A549 (cell line): ENCODE data around the gene IRAK3. TPM values are rescaled to one million over a fixed set of nuclear protein-coding genes. Genes with fewer than 3 reads are reported as not detected.

Experiments used
- ATAC-seq, 2 experiments: fragments of 200-7000 bp in 1 of 2; fragments of >200 bp in 1 of 2; cut with Nextera tagmentation in 1 of 2; cut with Tn5 transposase in 1 of 2; 3 replicates each; pipeline versions ENCODE4 v1.8.0 to v1.9.1; 2018 to 2020; ENCODE audit warnings: mild to moderate bottlenecking in 1 of 2, moderate library complexity in 1 of 2
- CTCF ChIA-PET: fragments of 300-600 bp; sonication (Branson Sonifier 250); formaldehyde crosslinking; extraction: SDS; loops from one replicate; lab custom pipeline; 2021; ENCODE audit warnings: antibody characterized with exemption, inconsistent platforms; lab: Yijun Ruan, JAX
- POLR2A ChIA-PET: fragments of 350-600 bp; formaldehyde crosslinking; extraction: SDS; loops from one replicate; lab custom pipeline; 2021; ENCODE audit warnings: antibody characterized with exemption, inconsistent platforms; lab: Yijun Ruan, JAX
- DNase-seq, 2 experiments: peaks; one replicate each; pipeline versions ENCODE4 v3.0.0 to v3.0.0-alpha.2; 2011 to 2016; ENCODE audit warnings: low read depth in 1 of 2, low spot score in 1 of 2
- FAIRE-seq: peaks from 2 replicates; lab custom pipeline; 2011; peaks lifted over from hg19 to GRCh38; lab: Jason Lieb, UNC
- H3K27ac ChIP-seq, 2 experiments: fragments of >200 bp; sonication (Bioruptor Twin); formaldehyde crosslinking; 3 replicates each; pipeline ENCODE4 v1.5.1; 2016 to 2017
- H3K4me1 ChIP-seq: fragments of >200 bp; sonication (Bioruptor Twin); formaldehyde crosslinking; 3 replicates; pipeline ENCODE4 v1.6.1; 2016
- H3K4me2 ChIP-seq: fragments of >200 bp; sonication (Bioruptor Twin); formaldehyde crosslinking; 3 replicates; pipeline ENCODE4 v1.6.1; 2016
- H3K4me3 ChIP-seq: fragments of >200 bp; sonication (Bioruptor Twin); formaldehyde crosslinking; 3 replicates; pipeline ENCODE4 v1.5.1; 2016
- H3K9me3 ChIP-seq: fragments of >200 bp; sonication (Bioruptor Twin); formaldehyde crosslinking; 3 replicates; pipeline ENCODE4 v1.6.1; 2016
- CBX8 ChIP-seq: fragments of 200-600 bp; sonication (generic); IDR thresholded peaks from 2 replicates; pipeline ENCODE4 v1.6.1; 2016
- CEBPB ChIP-seq, 2 experiments: fragments of >200 bp in 1 of 2; sonication (Bioruptor Twin) in 1 of 2; formaldehyde crosslinking in 1 of 2; IDR thresholded peaks; 2 replicates each; pipeline ENCODE4 v1.6.1; 2012 to 2016
- CTCF ChIP-seq: fragments of >200 bp; sonication (Bioruptor Twin); formaldehyde crosslinking; IDR thresholded peaks from 3 replicates; pipeline ENCODE4 v1.5.1; 2016
- EHMT2 ChIP-seq: fragments of 200-600 bp; sonication (generic); IDR thresholded peaks from 2 replicates; pipeline ENCODE4 v1.6.1; 2016; ENCODE audit warnings: antibody characterized with exemption, low read depth, mild to moderate bottlenecking, moderate library complexity
- FOSB ChIP-seq: fragments of 250-450 bp; sonication (Bioruptor Pico); IDR thresholded peaks from 2 replicates; pipeline ENCODE4 v1.5.0; 2020; ENCODE audit warnings: mild to moderate bottlenecking, moderate library complexity
- FOSL2 ChIP-seq, 2 experiments: fragments of 450-650 bp in 1 of 2; fragments of >200 bp in 1 of 2; sonication (Bioruptor Twin) in 1 of 2; formaldehyde crosslinking; IDR thresholded peaks; 2 replicates each; pipeline versions ENCODE4 v1.5.0 to v1.6.1; 2016 to 2020; ENCODE audit warnings: mild to moderate bottlenecking in 1 of 2, moderate library complexity in 1 of 2
- HDAC2 ChIP-seq: fragments of 200-600 bp; sonication (generic); IDR thresholded peaks from 2 replicates; pipeline ENCODE4 v1.6.1; 2016
- HES2 ChIP-seq: fragments of >200 bp; sonication (Bioruptor Twin); formaldehyde crosslinking; IDR thresholded peaks from 2 replicates; pipeline ENCODE4 v1.6.1; 2016
- HOXA7 ChIP-seq: fragments of 250-450 bp; sonication (Bioruptor Pico); IDR thresholded peaks from 2 replicates; pipeline ENCODE4 v1.5.0; 2020; ENCODE audit warnings: mild to moderate bottlenecking, moderate library complexity
- JUNB ChIP-seq: fragments of >200 bp; sonication (Bioruptor Twin); formaldehyde crosslinking; IDR thresholded peaks from 2 replicates; pipeline ENCODE4 v1.6.1; 2016
- MAFK ChIP-seq: fragments of 450-650 bp; IDR thresholded peaks from 2 replicates; pipeline ENCODE4 v1.6.1; 2014; ENCODE audit not compliant: partially characterized antibody
- NPAS2 ChIP-seq: fragments of 250-450 bp; sonication (Bioruptor Pico); IDR thresholded peaks from 2 replicates; pipeline ENCODE4 v1.8.0; 2022; ENCODE audit warnings: mild to moderate bottlenecking, moderate library complexity, borderline replicate concordance
- PHF8 ChIP-seq: fragments of 200-600 bp; sonication (generic); IDR thresholded peaks from 2 replicates; pipeline ENCODE4 v1.6.1; 2016; ENCODE audit warnings: low read depth, mild to moderate bottlenecking, antibody characterized with exemption, moderate library complexity, borderline replicate concordance
- POLR2A ChIP-seq: IDR thresholded peaks from 2 replicates; pipeline ENCODE4 v1.6.1; 2012; ENCODE audit warnings: mild to moderate bottlenecking, low read length
- RARB ChIP-seq: fragments of 250-450 bp; sonication (Bioruptor Pico); IDR thresholded peaks from 2 replicates; pipeline ENCODE4 v1.8.0; 2021; ENCODE audit warnings: mild to moderate bottlenecking, moderate library complexity
- RCOR1 ChIP-seq: fragments of 150-350 bp; IDR thresholded peaks from 2 replicates; pipeline ENCODE4 v1.6.1; 2014; ENCODE audit warnings: antibody characterized with exemption, low read length, low read depth
- RFX5 ChIP-seq: fragments of 450-650 bp; IDR thresholded peaks from 2 replicates; pipeline ENCODE4 v1.7.1; 2014; ENCODE audit warnings: antibody characterized with exemption, mild to moderate bottlenecking, moderate library complexity
- TFCP2L1 ChIP-seq: fragments of 250-450 bp; sonication (Bioruptor Pico); IDR thresholded peaks from 2 replicates; pipeline ENCODE4 v1.5.0; 2021; ENCODE audit warnings: mild to moderate bottlenecking
- USF2 ChIP-seq: fragments of 450-650 bp; IDR thresholded peaks from 2 replicates; pipeline ENCODE4 v1.6.1; 2014; ENCODE audit warnings: antibody characterized with exemption
- ZC3H11A ChIP-seq: fragments of 450-650 bp; IDR thresholded peaks from 2 replicates; pipeline ENCODE4 v1.6.1; 2014; ENCODE audit warnings: antibody characterized with exemption, mild to moderate bottlenecking
- ZFP36 ChIP-seq: fragments of 450-650 bp; IDR thresholded peaks from 2 replicates; pipeline ENCODE4 v1.6.1; 2014; ENCODE audit warnings: borderline replicate concordance; ENCODE audit not compliant: partially characterized antibody
- ZSCAN20 ChIP-seq: fragments of 250-450 bp; sonication (Bioruptor Pico); IDR thresholded peaks from 2 replicates; pipeline ENCODE4 v1.8.0; 2022; ENCODE audit warnings: mild to moderate bottlenecking, moderate library complexity
- WGBS: methylation state at CpG from one replicate; pipeline ENCODE4 v1.1.6; 2017; ENCODE audit errors: missing lambda C conversion rate; 5-methylcytosine and 5-hydroxymethylcytosine counted together
- polyA plus RNA-seq, 4 experiments: library from polyadenylated mRNA; depleted of rRNA in 3 of 4; stranded (reverse); fragments of >200 nt; fragmentation: RNase III in 1 of 4; extraction: RNeasy Plus Mini Kit Qiagen cat#74134 plus additional on column Dnase treatment in 1 of 4; gene quantifications; 2 replicates in 3 of 4; 3 replicates in 1 of 4; pipeline ENCODE4 v1.2.3, GENCODE V29; 2011 to 2017
- TF ChIP-seq, protein P1 (sequence below): fragments of >200 bp; sonication (Bioruptor Twin); formaldehyde crosslinking; IDR thresholded peaks from 3 replicates; pipeline ENCODE4 v1.6.1; 2016

The IRAK3 gene
- polyA plus RNA-seq, 2 of the 4 experiments (the other 2 are of a cell fraction), result 0.06 to 0.25 TPM

GRCh38 chr12:66241061-66242043 lies 52.3 kb downstream of the IRAK3 start:
- no peaks in the 10 kb centered on the region for H3K4me1 ChIP-seq
- DNase-seq, result peak in 1 of 2 experiments; percentile 27
- H3K9me3 ChIP-seq, result no peaks in the 10 kb centered on the region
- no peak overlapping the region for H3K4me3 ChIP-seq
- TF ChIP-seq POLR2A (no peak), RCOR1 (no peak), FOSB (no peak), RARB (CRISPR knock-in tag) (no peak), PHF8 (no peak), CEBPB (IDR thresholded peaks at IDR 0.05) (0 out of 4 replicates have a peak, but pooled peaks have one; percentile 22 to 23)
- H3K27ac ChIP-seq, result no peak overlapping the region
- CTCF ChIA-PET, result interaction anchor here (0.8 to 1.0 kb wide), 2 partner anchors 9 to 23 kb away, joined by 3 read pairs; no protein-coding TSS in a partner anchor
- no peak overlapping the region for H3K4me2 ChIP-seq
- POLR2A ChIA-PET, result interaction anchor here (1.0 to 1.1 kb wide), 2 partner anchors 60 to 72 kb away, joined by 5 read pairs; partner anchors contain the start of genes HELB and TMBIM4
- FAIRE-seq, result no peak
- WGBS, result 39% methylated on average over 7 of the region's 7 CpGs
- 0 out of 6 replicates have a peak, but pooled peaks of 1 of the 2 experiments have one; percentile 45 for ATAC-seq

DNA sequence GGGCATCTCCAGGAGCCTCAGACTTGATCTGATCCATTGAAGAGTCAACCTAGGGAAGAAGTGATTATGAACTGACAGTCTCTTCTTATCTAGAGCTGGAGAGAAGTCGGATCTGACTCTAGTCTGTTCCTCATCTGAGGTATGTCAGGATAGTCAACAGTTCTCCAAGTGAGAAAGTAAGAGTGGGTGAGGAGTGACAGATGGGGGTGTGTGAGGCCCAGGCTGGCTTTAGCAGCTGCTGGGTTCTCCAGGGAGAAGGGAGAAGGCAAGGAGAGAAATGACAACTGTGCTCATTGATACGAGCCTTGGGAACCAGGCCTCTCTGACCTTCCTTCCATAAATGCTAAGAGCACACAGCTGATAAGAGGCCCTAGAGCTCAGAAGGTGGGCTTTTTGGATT lies 53.3 kb downstream of the IRAK3 start:
- no peak for TF ChIP-seq RFX5
- no peak for TF ChIP-seq CTCF
- TF ChIP-seq CEBPB (IDR thresholded peaks at IDR 0.05), result no peak
- TF ChIP-seq, protein P1, sequence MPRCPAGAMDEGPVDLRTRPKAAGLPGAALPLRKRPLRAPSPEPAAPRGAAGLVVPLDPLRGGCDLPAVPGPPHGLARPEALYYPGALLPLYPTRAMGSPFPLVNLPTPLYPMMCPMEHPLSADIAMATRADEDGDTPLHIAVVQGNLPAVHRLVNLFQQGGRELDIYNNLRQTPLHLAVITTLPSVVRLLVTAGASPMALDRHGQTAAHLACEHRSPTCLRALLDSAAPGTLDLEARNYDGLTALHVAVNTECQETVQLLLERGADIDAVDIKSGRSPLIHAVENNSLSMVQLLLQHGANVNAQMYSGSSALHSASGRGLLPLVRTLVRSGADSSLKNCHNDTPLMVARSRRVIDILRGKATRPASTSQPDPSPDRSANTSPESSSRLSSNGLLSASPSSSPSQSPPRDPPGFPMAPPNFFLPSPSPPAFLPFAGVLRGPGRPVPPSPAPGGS, result no peak
- TF ChIP-seq ZFP36, result no peak
- no peak for TF ChIP-seq TFCP2L1 (CRISPR knock-in tag)
- TF ChIP-seq HES2, result no peak
- no peak for TF ChIP-seq NPAS2 (CRISPR knock-in tag)
- WGBS, result 51% methylated on average over 2 of the region's 2 CpGs
- Histone ChIP-seq H3K4me1 (no peaks in the 10 kb centered on the region), H3K9me3 (no peaks in the 10 kb centered on the region), H3K4me3 (no peak overlapping the region), H3K4me2 (no peak overlapping the region), H3K27ac (peak overlapping the region in 1 of 2 experiments; percentile 44; a peak in 2 of 6 replicates)
- POLR2A ChIA-PET, result interaction anchor here (1.0 to 1.1 kb wide), 2 partner anchors 60 to 73 kb away, joined by 5 read pairs; partner anchors contain the start of genes HELB and TMBIM4
- ATAC-seq, result no peak
- no peak for FAIRE-seq
- no peak for DNase-seq
- CTCF ChIA-PET, result interaction anchor here (0.8 to 1.2 kb wide), 3 partner anchors 8 to 22 kb away, joined by 3 read pairs; no protein-coding TSS in a partner anchor

GRCh38 chr12:66243911-66244310 lies 54.9 kb downstream of the IRAK3 start:
- FAIRE-seq (no peak), ATAC-seq (no peak), DNase-seq (no peak)
- WGBS, result 75% methylated on average over 2 of the region's 2 CpGs
- no peak overlapping the region for H3K4me3 ChIP-seq
- CTCF ChIA-PET, result interaction anchor here (0.9 kb wide), 1 partner anchor 99 kb away, joined by 3 read pairs; no protein-coding TSS in a partner anchor
- H3K27ac ChIP-seq, result no peak overlapping the region
- H3K9me3 ChIP-seq, result no peaks in the 10 kb centered on the region
- no peak overlapping the region for H3K4me2 ChIP-seq
- no peaks in the 10 kb centered on the region for H3K4me1 ChIP-seq
- POLR2A ChIA-PET, result no interaction called here
- TF ChIP-seq NPAS2 (CRISPR knock-in tag) (no peak), POLR2A (no peak), HDAC2 (no peak), USF2 (no peak), JUNB (no peak), ZSCAN20 (CRISPR knock-in tag) (no peak), MAFK (no peak), EHMT2 (no peak), HOXA7 (CRISPR knock-in tag) (no peak), FOSL2 (IDR thresholded peaks at IDR 0.05) (no peak), FOSL2 (CRISPR knock-in tag; IDR thresholded peaks at IDR 0.05) (no peak), CTCF (no peak), CBX8 (no peak), ZC3H11A (no peak)
